Measurements from ENCODE around the gene TMEM151A.

Gene TMEM151A

GRCh38 chr11:66277471-66278362 lies 14.0 kb upstream of the TMEM151A start, which contains the start of gene CNIH2:
Gene CNIH2 (plus strand): TSS chr11:66278175. CDS start chr11:66278457, 282 bp downstream.
- Histone ChIP-seq H3K9me3 (ENCODE audit: control insufficient read depth, low read length) (no peaks in the 10 kb centered on the region), H3K4me3 (ENCODE audit: extremely low read depth, insufficient read depth, low read length, poor library complexity, severe bottlenecking) (peak within 1 kb of the TSS; percentile 23), H3K27ac (ENCODE audit: low read depth, low read length, severe bottlenecking) (no peak within 1 kb of the TSS), H3K4me1 (ENCODE audit: control insufficient read depth, insufficient read depth, low read length, poor library complexity, severe bottlenecking) (peaks cover 35% of the 10 kb centered on the region), H3K36me3 (ENCODE audit: control insufficient read depth, insufficient read depth, low read length) (peaks cover 37% of the 10 kb centered on the region)
- 3 to 6% methylated on average over 63 to 71 of the region's 84 CpGs for WGBS, 2 experiments (ENCODE audit: insufficient coverage in 2 of 2)

- peaks cover 31% of the 10 kb centered on the region for H3K36me3 ChIP-seq (ENCODE audit: control insufficient read depth, insufficient read depth, low read length)
- H3K9me3 ChIP-seq (ENCODE audit: control insufficient read depth, low read length): no peaks in the 10 kb centered on the region
- no peak overlapping the region for H3K27ac ChIP-seq (ENCODE audit: low read depth, low read length, severe bottlenecking)
- peaks cover 35% of the 10 kb centered on the region for H3K4me1 ChIP-seq (ENCODE audit: control insufficient read depth, insufficient read depth, low read length, poor library complexity, severe bottlenecking)
- peak overlapping the region; percentile 23 for H3K4me3 ChIP-seq (ENCODE audit: extremely low read depth, insufficient read depth, low read length, poor library complexity, severe bottlenecking)
- WGBS, 2 experiments (ENCODE audit: insufficient coverage in 2 of 2): 0% methylated on average over 4 to 22 of the region's 45 CpGs
Measured at GRCh38 chr11:66278363-66279091, 13.2 kb upstream of the TMEM151A start.

GRCh38 chr11:66279092-66279734 lies 12.5 kb upstream of the TMEM151A start:
- Histone ChIP-seq H3K4me1 (ENCODE audit: control insufficient read depth, insufficient read depth, low read length, poor library complexity, severe bottlenecking) (peaks cover 35% of the 10 kb centered on the region), H3K27ac (ENCODE audit: low read depth, low read length, severe bottlenecking) (no peak overlapping the region), H3K9me3 (ENCODE audit: control insufficient read depth, low read length) (no peaks in the 10 kb centered on the region), H3K4me3 (ENCODE audit: extremely low read depth, insufficient read depth, low read length, poor library complexity, severe bottlenecking) (no peak overlapping the region), H3K36me3 (ENCODE audit: control insufficient read depth, insufficient read depth, low read length) (peaks cover 31% of the 10 kb centered on the region)
- WGBS, 2 experiments (ENCODE audit: insufficient coverage in 2 of 2): 46 to 47% methylated on average over 13 of the region's 15 CpGs

- Histone ChIP-seq H3K27ac (ENCODE audit: low read depth, low read length, severe bottlenecking) (no peak overlapping the region), H3K4me1 (ENCODE audit: control insufficient read depth, insufficient read depth, low read length, poor library complexity, severe bottlenecking) (peaks cover 35% of the 10 kb centered on the region), H3K9me3 (ENCODE audit: control insufficient read depth, low read length) (no peaks in the 10 kb centered on the region), H3K36me3 (ENCODE audit: control insufficient read depth, insufficient read depth, low read length) (peaks cover 33% of the 10 kb centered on the region), H3K4me3 (ENCODE audit: extremely low read depth, insufficient read depth, low read length, poor library complexity, severe bottlenecking) (no peak overlapping the region)
- 65 to 67% methylated on average over 4 to 12 of the region's 14 CpGs for WGBS, 2 experiments (ENCODE audit: insufficient coverage in 2 of 2)
Measured at GRCh38 chr11:66280428-66280827, 11.3 kb upstream of the TMEM151A start.

GRCh38 chr11:66281001-66281400 lies 10.7 kb upstream of the TMEM151A start:
- 76 to 88% methylated on average over 4 to 6 of the region's 6 CpGs for WGBS, 2 experiments (ENCODE audit: insufficient coverage in 2 of 2)
- Histone ChIP-seq H3K4me1 (ENCODE audit: control insufficient read depth, insufficient read depth, low read length, poor library complexity, severe bottlenecking) (peaks cover 35% of the 10 kb centered on the region), H3K9me3 (ENCODE audit: control insufficient read depth, low read length) (no peaks in the 10 kb centered on the region), H3K4me3 (ENCODE audit: extremely low read depth, insufficient read depth, low read length, poor library complexity, severe bottlenecking) (no peak overlapping the region), H3K36me3 (ENCODE audit: control insufficient read depth, insufficient read depth, low read length) (peaks cover 30% of the 10 kb centered on the region), H3K27ac (ENCODE audit: low read depth, low read length, severe bottlenecking) (peak overlapping the region; percentile 10)

- peak overlapping the region; percentile 10 for H3K27ac ChIP-seq (ENCODE audit: low read depth, low read length, severe bottlenecking)
- 55 to 59% methylated on average over 4 to 8 of the region's 20 CpGs for WGBS, 2 experiments (ENCODE audit: insufficient coverage in 2 of 2)
- H3K36me3 ChIP-seq (ENCODE audit: control insufficient read depth, insufficient read depth, low read length): peaks cover 29% of the 10 kb centered on the region
- no peak overlapping the region for H3K4me3 ChIP-seq (ENCODE audit: extremely low read depth, insufficient read depth, low read length, poor library complexity, severe bottlenecking)
- H3K4me1 ChIP-seq (ENCODE audit: control insufficient read depth, insufficient read depth, low read length, poor library complexity, severe bottlenecking): peaks cover 35% of the 10 kb centered on the region
- no peaks in the 10 kb centered on the region for H3K9me3 ChIP-seq (ENCODE audit: control insufficient read depth, low read length)
Measured at GRCh38 chr11:66281776-66282467, 9.8 kb upstream of the TMEM151A start.

GRCh38 chr11:66282468-66283455 lies 8.9 kb upstream of the TMEM151A start:
- peak overlapping the region; percentile 36 for H3K27ac ChIP-seq (ENCODE audit: low read depth, low read length, severe bottlenecking)
- H3K4me1 ChIP-seq (ENCODE audit: control insufficient read depth, insufficient read depth, low read length, poor library complexity, severe bottlenecking): peaks cover 41% of the 10 kb centered on the region
- H3K9me3 ChIP-seq (ENCODE audit: control insufficient read depth, low read length): no peaks in the 10 kb centered on the region
- WGBS, 2 experiments (ENCODE audit: insufficient coverage in 2 of 2): 12 to 14% methylated on average over 29 to 31 of the region's 35 CpGs
- H3K36me3 ChIP-seq (ENCODE audit: control insufficient read depth, insufficient read depth, low read length): peaks cover 30% of the 10 kb centered on the region
- no peak overlapping the region for H3K4me3 ChIP-seq (ENCODE audit: extremely low read depth, insufficient read depth, low read length, poor library complexity, severe bottlenecking)

- no peaks in the 10 kb centered on the region for H3K9me3 ChIP-seq (ENCODE audit: control insufficient read depth, low read length)
- H3K4me1 ChIP-seq (ENCODE audit: control insufficient read depth, insufficient read depth, low read length, poor library complexity, severe bottlenecking): peaks cover 45% of the 10 kb centered on the region
- peaks cover 30% of the 10 kb centered on the region for H3K36me3 ChIP-seq (ENCODE audit: control insufficient read depth, insufficient read depth, low read length)
- WGBS, 2 experiments (ENCODE audit: insufficient coverage in 2 of 2): 91 to 96% methylated on average over 4 to 9 of the region's 14 CpGs
- H3K4me3 ChIP-seq (ENCODE audit: extremely low read depth, insufficient read depth, low read length, poor library complexity, severe bottlenecking): no peak overlapping the region
- H3K27ac ChIP-seq (ENCODE audit: low read depth, low read length, severe bottlenecking): no peak overlapping the region
Measured at GRCh38 chr11:66283461-66284105, 8.1 kb upstream of the TMEM151A start.

GRCh38 chr11:66284526-66285078 lies 7.1 kb upstream of the TMEM151A start:
- 97 to 98% methylated on average over 8 to 9 of the region's 16 CpGs for WGBS, 2 experiments (ENCODE audit: insufficient coverage in 2 of 2)

More at GRCh38 chr11:66284526-66285078, 7.1 kb upstream of the TMEM151A start:
- peaks cover 37% of the 10 kb centered on the region for H3K4me1 ChIP-seq (ENCODE audit: control insufficient read depth, insufficient read depth, low read length, poor library complexity, severe bottlenecking)
- peaks cover 30% of the 10 kb centered on the region for H3K36me3 ChIP-seq (ENCODE audit: control insufficient read depth, insufficient read depth, low read length)
- H3K4me3 ChIP-seq (ENCODE audit: extremely low read depth, insufficient read depth, low read length, poor library complexity, severe bottlenecking): no peak overlapping the region
- no peaks in the 10 kb centered on the region for H3K9me3 ChIP-seq (ENCODE audit: control insufficient read depth, low read length)
- no peak overlapping the region for H3K27ac ChIP-seq (ENCODE audit: low read depth, low read length, severe bottlenecking)

Measured in mesodermal cell (in vitro differentiated cells).